ENCODE data around the gene MYLK. TPM values are rescaled to one million over a fixed set of nuclear protein-coding genes. Genes with fewer than 3 reads are reported as not detected.

The MYLK gene
- total and polyA plus RNA-seq, 7 donors = 3.2 to 13.7 (median 5.8) TPM

- no peaks in the 10 kb centered on the region for H3K4me1 ChIP-seq
- no peaks in the 10 kb centered on the region for H3K36me3 ChIP-seq (ENCODE audit: insufficient read depth in 1 of 2, low read depth in 1 of 2)
- no peak for TF ChIP-seq CTCF (IDR thresholded peaks at IDR 0.05)
- ATAC-seq = no peak
- no peak overlapping the region for H3K4me3 ChIP-seq
- H3K27ac ChIP-seq = no peak overlapping the region
- peaks cover 5% of the 10 kb centered on the region for H3K9me3 ChIP-seq
- no peak for DNase-seq
- no peaks in the 10 kb centered on the region for H3K27me3 ChIP-seq (ENCODE audit: insufficient read depth in 3 of 3, low read length in 2 of 3)
- intact Hi-C loops (cut with DNase I) = no loop called here
These were observed 22.0 kb downstream of the MYLK start for GRCh38 chr3:123862152-123862551.

GRCh38 chr3:123861081-123861836, 22.9 kb downstream of the MYLK start:
- ATAC-seq (no peak), DNase-seq (no peak)
- H3K27me3 ChIP-seq (ENCODE audit: insufficient read depth in 3 of 3, low read length in 2 of 3) = no peaks in the 10 kb centered on the region
- no peaks in the 10 kb centered on the region for H3K36me3 ChIP-seq (ENCODE audit: insufficient read depth in 1 of 2, low read depth in 1 of 2)
- no peaks in the 10 kb centered on the region for H3K4me1 ChIP-seq
- H3K27ac ChIP-seq = no peak overlapping the region
- H3K4me3 ChIP-seq = no peak overlapping the region
- peaks cover 5% of the 10 kb centered on the region for H3K9me3 ChIP-seq
- WGBS, 3 donors = 91 to 94% (median 91%) methylated on average over 8 of the region's 8 CpGs
- intact Hi-C loops (cut with DNase I) = no loop called here
- TF ChIP-seq CTCF (IDR thresholded peaks at IDR 0.05) = no peak

GRCh38 chr3:123859177-123859576, 25.0 kb downstream of the MYLK start:
- ATAC-seq = no peak
- Histone ChIP-seq H3K27me3 (ENCODE audit: insufficient read depth in 3 of 3, low read length in 2 of 3) (no peaks in the 10 kb centered on the region), H3K9me3 (no peaks in the 10 kb centered on the region), H3K36me3 (ENCODE audit: insufficient read depth in 1 of 2, low read depth in 1 of 2) (no peaks in the 10 kb centered on the region), H3K27ac (no peak overlapping the region), H3K4me3 (no peak overlapping the region), H3K4me1 (no peaks in the 10 kb centered on the region)
- no peak for DNase-seq
- WGBS, 3 donors = 90 to 100% (median 95%) methylated on average over 1 of the region's 1 CpG
- intact Hi-C loops (cut with DNase I) = no loop called here
- no peak for TF ChIP-seq CTCF (IDR thresholded peaks at IDR 0.05)

- Histone ChIP-seq H3K36me3 (ENCODE audit: insufficient read depth in 1 of 2, low read depth in 1 of 2) (no peaks in the 10 kb centered on the region), H3K27ac (no peak overlapping the region), H3K9me3 (no peaks in the 10 kb centered on the region), H3K27me3 (ENCODE audit: insufficient read depth in 3 of 3, low read length in 2 of 3) (no peaks in the 10 kb centered on the region), H3K4me1 (no peaks in the 10 kb centered on the region), H3K4me3 (no peak overlapping the region)
- DNase-seq (no peak), ATAC-seq (no peak)
- intact Hi-C loops (cut with DNase I) = no loop called here
- no peak for TF ChIP-seq CTCF (IDR thresholded peaks at IDR 0.05)
- 93 to 96% (median 95%) methylated on average over 2 of the region's 2 CpGs for WGBS, 3 donors
These were observed 29.2 kb downstream of the MYLK start for GRCh38 chr3:123854905-123855304.
